ENCODE measurements around the gene ST6GALNAC5.

Gene ST6GALNAC5

DNA sequence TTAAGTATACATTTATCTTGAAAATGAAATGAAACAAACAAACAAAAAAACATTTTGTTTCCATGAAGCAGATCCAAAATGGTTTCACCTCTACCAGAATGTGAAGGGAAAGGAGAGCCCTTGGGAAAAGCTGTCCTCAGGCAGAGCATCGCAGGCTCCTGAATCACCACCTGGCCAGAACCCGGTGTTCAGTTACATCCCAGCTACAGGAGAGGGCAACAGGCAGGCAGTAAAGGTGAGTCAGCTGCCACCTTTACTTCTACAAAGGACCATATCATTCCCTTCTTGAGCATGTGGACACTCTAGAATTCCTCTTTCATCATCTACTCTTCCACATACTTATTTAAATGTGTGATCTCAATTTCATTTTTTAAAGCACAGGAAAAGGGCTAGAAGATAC, 200.7 kb downstream of the ST6GALNAC5 start:
- TF ChIP-seq, protein P1, sequence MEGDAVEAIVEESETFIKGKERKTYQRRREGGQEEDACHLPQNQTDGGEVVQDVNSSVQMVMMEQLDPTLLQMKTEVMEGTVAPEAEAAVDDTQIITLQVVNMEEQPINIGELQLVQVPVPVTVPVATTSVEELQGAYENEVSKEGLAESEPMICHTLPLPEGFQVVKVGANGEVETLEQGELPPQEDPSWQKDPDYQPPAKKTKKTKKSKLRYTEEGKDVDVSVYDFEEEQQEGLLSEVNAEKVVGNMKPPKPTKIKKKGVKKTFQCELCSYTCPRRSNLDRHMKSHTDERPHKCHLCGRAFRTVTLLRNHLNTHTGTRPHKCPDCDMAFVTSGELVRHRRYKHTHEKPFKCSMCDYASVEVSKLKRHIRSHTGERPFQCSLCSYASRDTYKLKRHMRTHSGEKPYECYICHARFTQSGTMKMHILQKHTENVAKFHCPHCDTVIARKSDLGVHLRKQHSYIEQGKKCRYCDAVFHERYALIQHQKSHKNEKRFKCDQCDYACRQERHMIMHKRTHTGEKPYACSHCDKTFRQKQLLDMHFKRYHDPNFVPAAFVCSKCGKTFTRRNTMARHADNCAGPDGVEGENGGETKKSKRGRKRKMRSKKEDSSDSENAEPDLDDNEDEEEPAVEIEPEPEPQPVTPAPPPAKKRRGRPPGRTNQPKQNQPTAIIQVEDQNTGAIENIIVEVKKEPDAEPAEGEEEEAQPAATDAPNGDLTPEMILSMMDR (conservative IDR thresholded peaks at IDR 0.05; ENCODE audit: low read length), result no peak
- TF ChIP-seq EZH2phosphoT487 (IDR thresholded peaks at IDR 0.05; ENCODE audit: borderline replicate concordance), result no peak

DNA sequence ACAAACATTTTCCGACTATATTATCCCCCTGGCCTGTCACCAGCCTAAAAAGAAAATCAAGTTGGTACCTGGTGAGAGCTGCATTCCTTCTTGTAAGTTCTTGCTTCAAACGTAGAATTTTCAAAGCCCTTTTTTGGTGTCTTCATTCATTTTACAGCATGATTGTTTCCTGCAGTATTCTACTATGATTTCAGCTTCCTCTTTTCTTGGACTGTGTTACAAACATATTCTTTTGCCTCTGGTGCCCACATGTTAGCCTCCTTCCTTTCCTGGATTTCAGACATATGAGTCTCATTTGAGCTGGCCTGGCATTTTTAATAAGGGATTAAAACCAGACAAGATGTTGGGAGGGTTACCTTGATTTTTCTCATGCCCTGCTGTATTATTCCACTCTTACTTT, 209.5 kb downstream of the ST6GALNAC5 start:
- Histone ChIP-seq H3K4me1 (ENCODE audit: insufficient read depth, low read length, poor library complexity, severe bottlenecking) (no peaks in the 10 kb centered on the region), H3K9me3 (ENCODE audit: insufficient read depth, low read depth, low read length) (no peaks in the 10 kb centered on the region), H3K4me2 (ENCODE audit: low read depth, low read length, poor library complexity, severe bottlenecking) (no peak overlapping the region), H3K27me3 (ENCODE audit: insufficient read depth, low read length, poor library complexity, severe bottlenecking) (no peaks in the 10 kb centered on the region), H3K36me3 (ENCODE audit: insufficient read depth, low read length) (no peaks in the 10 kb centered on the region), H3K4me3 (ENCODE audit: low read length, poor library complexity, severe bottlenecking) (no peak overlapping the region), H4K20me1 (ENCODE audit: insufficient read depth, low read length, poor library complexity, severe bottlenecking) (no peaks in the 10 kb centered on the region), H3K9ac (ENCODE audit: low read depth, low read length, poor library complexity, severe bottlenecking) (no peak overlapping the region), H2AFZ (ENCODE audit: low read length) (no peak overlapping the region), H3K79me2 (ENCODE audit: insufficient read depth, low read length) (no peaks in the 10 kb centered on the region), H3F3A (ENCODE audit: low read depth) (no peaks in the 10 kb centered on the region), H3K9me2 (replicated peaks; ENCODE audit: low read depth, low read length) (no peaks in the 10 kb centered on the region)
- no peak for TF ChIP-seq EZH2phosphoT487 (IDR thresholded peaks at IDR 0.05; ENCODE audit: borderline replicate concordance)

More for the DNA sequence above, 200.7 kb downstream of the ST6GALNAC5 start:
- Histone ChIP-seq H3K9me3 (ENCODE audit: insufficient read depth, low read depth, low read length) (no peaks in the 10 kb centered on the region), H3K79me2 (ENCODE audit: insufficient read depth, low read length) (no peaks in the 10 kb centered on the region), H3K4me2 (ENCODE audit: low read depth, low read length, poor library complexity, severe bottlenecking) (no peak overlapping the region), H3K9me2 (replicated peaks; ENCODE audit: low read depth, low read length) (no peaks in the 10 kb centered on the region), H2AFZ (ENCODE audit: low read length) (no peak overlapping the region), H3K4me1 (ENCODE audit: insufficient read depth, low read length, poor library complexity, severe bottlenecking) (no peaks in the 10 kb centered on the region), H3F3A (ENCODE audit: low read depth) (no peaks in the 10 kb centered on the region), H3K4me3 (ENCODE audit: low read length, poor library complexity, severe bottlenecking) (no peak overlapping the region), H3K9ac (ENCODE audit: low read depth, low read length, poor library complexity, severe bottlenecking) (no peak overlapping the region), H4K20me1 (ENCODE audit: insufficient read depth, low read length, poor library complexity, severe bottlenecking) (no peaks in the 10 kb centered on the region), H3K27me3 (ENCODE audit: insufficient read depth, low read length, poor library complexity, severe bottlenecking) (no peaks in the 10 kb centered on the region), H3K36me3 (ENCODE audit: insufficient read depth, low read length) (no peaks in the 10 kb centered on the region)

DNA sequence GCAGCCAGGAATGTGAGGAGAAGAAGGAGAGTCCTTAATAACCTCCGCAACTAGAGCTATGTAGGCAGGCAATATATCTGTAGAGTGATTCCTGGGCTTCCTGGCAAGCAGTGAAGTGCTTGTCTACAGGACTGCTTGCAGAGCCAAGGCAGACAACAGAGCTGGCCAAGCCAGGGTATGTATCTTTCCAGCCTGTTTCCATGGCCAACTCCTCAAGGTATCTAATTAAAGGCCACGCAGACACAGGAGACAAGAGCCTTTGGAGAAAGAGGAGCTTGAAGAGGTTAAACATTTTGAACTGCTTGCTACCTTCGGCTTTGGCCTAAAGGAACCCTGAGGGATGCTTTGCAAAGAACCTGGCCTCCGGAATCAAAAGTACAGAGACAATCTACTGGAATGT, 214.6 kb downstream of the ST6GALNAC5 start:
- H3F3A ChIP-seq (ENCODE audit: low read depth), result no peaks in the 10 kb centered on the region
- no peaks in the 10 kb centered on the region for H3K9me3 ChIP-seq (ENCODE audit: insufficient read depth, low read depth, low read length)
- H3K27me3 ChIP-seq (ENCODE audit: insufficient read depth, low read length, poor library complexity, severe bottlenecking), result no peaks in the 10 kb centered on the region
- no peaks in the 10 kb centered on the region for H3K36me3 ChIP-seq (ENCODE audit: insufficient read depth, low read length)
- H3K79me2 ChIP-seq (ENCODE audit: insufficient read depth, low read length), result no peaks in the 10 kb centered on the region
- H2AFZ ChIP-seq (ENCODE audit: low read length), result no peak overlapping the region
- H4K20me1 ChIP-seq (ENCODE audit: insufficient read depth, low read length, poor library complexity, severe bottlenecking), result no peaks in the 10 kb centered on the region
- no peaks in the 10 kb centered on the region for H3K9me2 ChIP-seq (replicated peaks; ENCODE audit: low read depth, low read length)
- no peaks in the 10 kb centered on the region for H3K4me1 ChIP-seq (ENCODE audit: insufficient read depth, low read length, poor library complexity, severe bottlenecking)
- H3K9ac ChIP-seq (ENCODE audit: low read depth, low read length, poor library complexity, severe bottlenecking), result no peak overlapping the region
- TF ChIP-seq EZH2phosphoT487 (IDR thresholded peaks at IDR 0.05; ENCODE audit: borderline replicate concordance), result no peak
- TF ChIP-seq, protein P1 (conservative IDR thresholded peaks at IDR 0.05; ENCODE audit: low read length), result no peak
- no peak overlapping the region for H3K4me3 ChIP-seq (ENCODE audit: low read length, poor library complexity, severe bottlenecking)
- no peak overlapping the region for H3K4me2 ChIP-seq (ENCODE audit: low read depth, low read length, poor library complexity, severe bottlenecking)

- TF ChIP-seq, protein P1 (conservative IDR thresholded peaks at IDR 0.05; ENCODE audit: low read length), result no peak
- TF ChIP-seq EZH2phosphoT487 (IDR thresholded peaks at IDR 0.05; ENCODE audit: borderline replicate concordance), result no peak
- no peak overlapping the region for H3K9ac ChIP-seq (ENCODE audit: low read depth, low read length, poor library complexity, severe bottlenecking)
- no peaks in the 10 kb centered on the region for H3K9me3 ChIP-seq (ENCODE audit: insufficient read depth, low read depth, low read length)
- no peak overlapping the region for H3K4me2 ChIP-seq (ENCODE audit: low read depth, low read length, poor library complexity, severe bottlenecking)
- no peaks in the 10 kb centered on the region for H3K79me2 ChIP-seq (ENCODE audit: insufficient read depth, low read length)
- no peaks in the 10 kb centered on the region for H3K9me2 ChIP-seq (replicated peaks; ENCODE audit: low read depth, low read length)
- no peaks in the 10 kb centered on the region for H3F3A ChIP-seq (ENCODE audit: low read depth)
- H3K36me3 ChIP-seq (ENCODE audit: insufficient read depth, low read length), result no peaks in the 10 kb centered on the region
- H3K4me3 ChIP-seq (ENCODE audit: low read length, poor library complexity, severe bottlenecking), result no peak overlapping the region
- no peaks in the 10 kb centered on the region for H4K20me1 ChIP-seq (ENCODE audit: insufficient read depth, low read length, poor library complexity, severe bottlenecking)
- no peaks in the 10 kb centered on the region for H3K27me3 ChIP-seq (ENCODE audit: insufficient read depth, low read length, poor library complexity, severe bottlenecking)
- no peaks in the 10 kb centered on the region for H3K4me1 ChIP-seq (ENCODE audit: insufficient read depth, low read length, poor library complexity, severe bottlenecking)
- no peak overlapping the region for H2AFZ ChIP-seq (ENCODE audit: low read length)
Observed at GRCh38 chr1:77084457-77084856, 217.2 kb downstream of the ST6GALNAC5 start.
